AG04449 (cell line): ENCODE measurements around the gene SNX17.

Experiments used
- CTCF ChIA-PET: fragments of 350-600 bp; formaldehyde crosslinking; extraction: SDS; loops from one replicate; lab custom pipeline; 2021; ENCODE audit warnings: antibody characterized with exemption; lab: Yijun Ruan, JAX
- POLR2A ChIA-PET: fragments of 400-600, 350-600 bp; formaldehyde crosslinking; extraction: SDS; loops from one replicate; lab custom pipeline; 2020; ENCODE audit warnings: antibody characterized with exemption, inconsistent platforms; lab: Yijun Ruan, JAX
- DNase-seq: peaks from one replicate; pipeline ENCODE4 v3.0.0-alpha.2; 2010; ENCODE audit warnings: low read depth, low spot score
- H3K4me3 ChIP-seq: 2 replicates; pipeline ENCODE4 v1.5.1; 2011; ENCODE audit warnings: low read depth, mild to moderate bottlenecking, control low read depth, low read length
- TF ChIP-seq, protein P1 (sequence below): IDR thresholded peaks from one replicate; pipeline ENCODE4 v1.5.1; 2011; ENCODE audit warnings: mild to moderate bottlenecking, moderate library complexity, low read length, control low read depth, inconsistent platforms; ENCODE audit not compliant: insufficient read depth; ENCODE audit errors: missing control alignments

The SNX17 gene

DNA sequence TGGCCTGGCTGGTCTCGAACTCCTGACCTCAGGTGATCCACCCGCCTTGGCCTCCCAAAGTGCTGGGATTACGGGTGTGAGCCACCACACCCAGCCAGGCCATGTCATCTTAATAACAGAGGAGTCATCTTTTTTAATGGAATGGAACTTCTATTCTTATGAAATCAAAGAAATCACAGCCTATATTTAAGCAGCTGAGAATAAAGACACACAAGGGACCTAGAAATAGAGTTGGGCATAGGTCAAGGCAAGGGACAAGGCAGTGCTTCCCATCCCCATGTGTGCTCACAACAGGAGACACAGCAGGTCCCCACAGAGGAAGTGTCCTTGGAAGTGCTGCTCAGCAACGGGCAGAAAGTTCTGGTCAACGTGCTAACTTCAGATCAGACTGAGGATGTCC is 3.2 kb downstream of the SNX17 start:
- POLR2A ChIA-PET = interaction anchor here (0.7 kb wide), 1 partner anchor 121 kb away, joined by 3 read pairs; no protein-coding TSS in a partner anchor
- H3K4me3 ChIP-seq = no peak overlapping the region
- CTCF ChIA-PET = no interaction called here
- TF ChIP-seq, protein P1, sequence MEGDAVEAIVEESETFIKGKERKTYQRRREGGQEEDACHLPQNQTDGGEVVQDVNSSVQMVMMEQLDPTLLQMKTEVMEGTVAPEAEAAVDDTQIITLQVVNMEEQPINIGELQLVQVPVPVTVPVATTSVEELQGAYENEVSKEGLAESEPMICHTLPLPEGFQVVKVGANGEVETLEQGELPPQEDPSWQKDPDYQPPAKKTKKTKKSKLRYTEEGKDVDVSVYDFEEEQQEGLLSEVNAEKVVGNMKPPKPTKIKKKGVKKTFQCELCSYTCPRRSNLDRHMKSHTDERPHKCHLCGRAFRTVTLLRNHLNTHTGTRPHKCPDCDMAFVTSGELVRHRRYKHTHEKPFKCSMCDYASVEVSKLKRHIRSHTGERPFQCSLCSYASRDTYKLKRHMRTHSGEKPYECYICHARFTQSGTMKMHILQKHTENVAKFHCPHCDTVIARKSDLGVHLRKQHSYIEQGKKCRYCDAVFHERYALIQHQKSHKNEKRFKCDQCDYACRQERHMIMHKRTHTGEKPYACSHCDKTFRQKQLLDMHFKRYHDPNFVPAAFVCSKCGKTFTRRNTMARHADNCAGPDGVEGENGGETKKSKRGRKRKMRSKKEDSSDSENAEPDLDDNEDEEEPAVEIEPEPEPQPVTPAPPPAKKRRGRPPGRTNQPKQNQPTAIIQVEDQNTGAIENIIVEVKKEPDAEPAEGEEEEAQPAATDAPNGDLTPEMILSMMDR = no peak
- no peak for DNase-seq

DNA sequence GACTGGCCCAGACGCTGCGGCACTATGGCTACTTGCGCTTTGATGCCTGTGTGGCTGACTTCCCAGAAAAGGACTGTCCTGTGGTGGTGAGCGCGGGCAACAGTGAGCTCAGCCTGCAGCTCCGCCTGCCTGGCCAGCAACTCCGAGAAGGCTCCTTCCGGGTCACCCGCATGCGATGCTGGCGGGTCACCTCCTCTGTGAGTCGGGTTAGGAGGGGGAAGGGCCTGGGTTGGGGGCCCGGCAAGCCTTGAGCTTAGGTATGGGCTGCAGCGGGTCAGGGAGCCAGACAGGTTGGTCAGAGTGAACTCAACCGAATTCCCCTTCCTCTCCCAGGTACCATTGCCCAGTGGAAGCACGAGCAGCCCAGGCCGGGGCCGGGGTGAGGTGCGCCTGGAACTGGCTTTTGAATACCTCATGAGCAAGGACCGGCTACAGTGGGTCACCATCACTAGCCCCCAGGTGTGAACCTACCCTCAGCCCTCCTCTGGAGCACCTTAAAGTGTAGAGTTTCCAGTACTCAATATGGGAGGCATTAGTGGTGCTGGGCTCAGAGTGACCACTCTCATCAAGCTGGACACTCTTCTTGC is 5.2 kb downstream of the SNX17 start:
- CTCF ChIA-PET = no interaction called here
- POLR2A ChIA-PET = no interaction called here
- TF ChIP-seq, protein P1 = no peak
- DNase-seq = no peak
- H3K4me3 ChIP-seq = no peak overlapping the region

DNA sequence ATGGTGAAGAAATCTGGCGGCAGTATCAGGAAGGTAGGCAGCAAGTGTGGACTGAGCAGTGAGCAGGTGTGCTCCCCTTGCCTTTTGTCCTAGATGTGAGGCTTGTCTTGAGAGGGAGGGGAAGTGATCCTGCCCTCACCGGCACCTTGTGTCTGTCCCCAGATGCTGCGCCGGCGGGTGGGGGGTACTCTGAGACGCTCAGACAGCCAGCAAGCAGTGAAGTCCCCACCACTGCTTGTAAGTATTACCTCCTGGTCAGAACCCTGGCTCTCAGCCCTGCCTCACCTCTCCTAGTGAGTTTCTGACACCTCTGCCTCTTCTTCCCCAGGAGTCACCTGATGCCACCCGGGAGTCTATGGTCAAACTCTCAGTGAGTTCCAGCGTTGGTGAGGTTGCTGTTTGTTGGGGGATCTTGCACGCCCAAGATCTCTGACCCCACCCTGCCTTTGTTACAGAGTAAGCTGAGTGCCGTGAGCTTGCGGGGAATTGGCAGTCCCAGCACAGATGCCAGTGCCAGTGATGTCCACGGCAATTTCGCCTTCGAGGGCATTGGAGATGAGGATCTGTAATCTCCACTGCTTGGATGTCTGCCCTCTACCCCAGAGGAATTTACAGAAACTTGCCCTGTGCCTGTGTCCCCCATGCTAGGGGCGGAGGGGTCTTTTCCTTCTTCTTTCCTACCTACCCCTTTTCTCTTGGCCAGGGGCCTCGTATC is 5.9 kb downstream of the SNX17 start:
- DNase-seq = no peak
- POLR2A ChIA-PET = no interaction called here
- TF ChIP-seq, protein P1 = no peak
- CTCF ChIA-PET = interaction anchor here (1.3 to 1.6 kb wide), 2 partner anchors 58 to 307 kb away, joined by 3 read pairs; no protein-coding TSS in a partner anchor
- no peak overlapping the region for H3K4me3 ChIP-seq

DNA sequence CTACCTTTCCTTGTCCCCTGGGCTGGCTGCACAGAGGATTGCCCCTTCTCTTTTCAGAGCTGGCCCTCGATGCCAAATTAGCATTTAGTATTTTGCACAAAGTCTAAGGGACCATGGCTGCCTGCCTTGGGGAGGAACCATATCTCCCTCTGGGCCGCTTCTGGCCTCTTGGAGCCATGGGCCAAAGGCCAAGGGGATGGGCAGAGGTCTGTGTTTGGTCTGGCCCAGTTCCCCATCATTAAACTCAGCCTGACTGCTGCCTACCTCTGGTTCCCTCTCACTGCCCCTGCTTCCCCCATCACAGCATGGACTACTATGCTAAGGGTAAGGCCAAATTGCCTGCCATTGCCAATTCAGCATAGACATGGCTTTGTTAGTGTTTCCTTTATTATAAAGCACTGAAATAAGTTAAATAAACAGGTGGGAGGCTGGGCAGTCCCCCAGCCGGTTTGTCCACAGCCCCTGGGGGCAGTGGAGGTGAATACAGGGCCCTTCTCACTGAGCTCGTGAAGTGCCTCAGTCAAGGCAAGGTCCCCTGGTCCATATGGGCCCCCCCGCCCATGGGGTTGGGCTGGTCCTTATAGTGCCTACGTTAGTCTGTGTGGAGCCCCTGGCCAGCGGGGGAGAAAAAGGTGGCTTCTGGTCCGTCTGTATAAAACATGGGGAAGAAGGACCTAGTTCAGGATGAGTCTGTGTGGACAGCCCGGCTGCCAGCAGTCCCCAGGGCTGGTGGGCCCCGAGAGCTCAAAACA is 6.6 kb downstream of the SNX17 start:
- POLR2A ChIA-PET = interaction anchor here (0.5 kb wide), 1 partner anchor 104 kb away, joined by 3 read pairs; no protein-coding TSS in a partner anchor
- H3K4me3 ChIP-seq = no peak overlapping the region
- TF ChIP-seq, protein P1 = no peak
- no peak for DNase-seq
- CTCF ChIA-PET = interaction anchor here (1.3 to 3.3 kb wide), 3 partner anchors 56 to 307 kb away, joined by 3 to 14 read pairs (median 3); no protein-coding TSS in a partner anchor

DNA sequence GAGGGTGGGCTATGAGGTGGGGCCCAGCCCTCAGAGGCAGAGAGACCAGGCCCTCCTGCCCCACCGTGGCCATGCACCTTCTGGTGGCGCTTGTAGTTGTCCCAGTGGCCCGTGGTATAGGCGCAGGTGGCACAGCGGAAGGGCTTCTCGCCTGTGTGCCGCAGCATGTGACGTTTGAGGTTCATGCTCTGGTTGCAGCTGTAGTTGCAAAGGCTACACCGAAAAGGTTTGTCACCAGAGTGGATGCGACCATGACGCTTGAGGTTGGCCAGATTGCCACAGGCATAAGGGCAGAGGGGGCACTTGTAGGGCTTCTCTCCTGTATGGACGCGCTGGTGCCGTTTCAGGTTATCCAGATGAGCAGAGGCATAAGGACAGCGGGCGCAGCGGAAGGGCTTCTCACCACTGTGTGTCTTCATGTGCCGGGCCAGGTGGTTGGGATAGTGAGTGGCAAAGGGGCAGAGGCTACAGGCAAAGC is 7.2 kb downstream of the SNX17 start:
- ChIA-PET POLR2A (interaction anchor here (0.5 to 3.5 kb wide), 2 partner anchors 7 to 105 kb away, joined by 3 to 32 read pairs; partner anchors contain the start of genes EIF2B4 and SNX17), CTCF (interaction anchor here (1.6 to 3.3 kb wide), 2 partner anchors 57 kb away, joined by 3 to 14 read pairs; no protein-coding TSS in a partner anchor)
- TF ChIP-seq, protein P1 = no peak

More for the DNA sequence above, 7.2 kb downstream of the SNX17 start:
- H3K4me3 ChIP-seq = no peak overlapping the region
- DNase-seq = no peak
